SHP77 (cell line): ENCODE results near the gene USP31.
"Not testable (repeated sequence)": the region's sequence is repeated elsewhere in the genome, so short reads cannot be mapped to it uniquely, and the experiment has no call there.

Experiments used
- DNase-seq, 2 experiments: peaks; one replicate each; lab custom pipeline; 2025; lab: John Stamatoyannopoulos, UW

USP31 gene

DNA sequence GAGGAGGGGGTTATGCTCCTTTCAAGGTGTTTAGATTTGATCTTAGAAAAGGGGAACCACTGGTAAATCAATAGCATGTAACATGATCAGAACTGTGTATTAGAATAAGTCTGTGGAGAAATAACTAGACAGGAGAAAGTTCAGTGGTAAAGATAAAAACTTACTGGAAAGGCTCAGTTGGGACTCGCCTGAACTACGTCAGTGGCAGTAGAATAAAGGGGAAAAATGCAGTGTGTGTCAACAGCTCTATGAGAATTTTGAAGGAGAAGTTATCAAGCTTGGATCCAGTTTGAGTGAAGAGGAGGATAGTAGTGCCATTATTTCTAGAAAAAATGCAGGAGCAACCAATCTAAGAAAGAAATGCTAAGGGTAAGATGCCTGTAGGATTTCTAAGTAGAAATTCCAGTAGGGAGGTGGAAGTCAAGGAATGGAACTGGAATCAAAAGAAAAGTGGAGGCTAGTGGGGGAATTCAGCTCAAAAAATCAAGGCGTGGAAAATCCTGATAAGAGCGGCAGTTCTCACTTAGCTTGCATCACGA lies 48.2 kb downstream of the USP31 start:
- DNase-seq: no peak

DNA sequence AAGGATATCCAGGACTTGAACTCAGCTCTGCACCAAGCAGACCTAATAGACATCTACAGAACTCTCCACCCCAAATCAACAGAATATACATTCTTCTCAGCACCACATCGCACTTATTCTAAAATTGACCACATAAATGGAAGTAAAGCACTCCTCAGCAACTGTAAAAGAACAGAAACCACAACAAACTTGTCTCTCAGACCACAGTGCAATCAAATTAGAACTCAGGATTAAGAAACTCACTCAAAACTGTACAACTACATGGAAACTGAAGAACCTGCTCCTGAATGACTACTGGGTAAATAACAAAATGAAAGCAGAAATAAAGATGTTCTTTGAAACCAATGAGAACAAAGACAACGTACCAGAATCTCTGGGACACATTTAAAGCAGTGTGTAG lies 52.8 kb downstream of the USP31 start:
- not testable (repeated sequence) for DNase-seq

DNA sequence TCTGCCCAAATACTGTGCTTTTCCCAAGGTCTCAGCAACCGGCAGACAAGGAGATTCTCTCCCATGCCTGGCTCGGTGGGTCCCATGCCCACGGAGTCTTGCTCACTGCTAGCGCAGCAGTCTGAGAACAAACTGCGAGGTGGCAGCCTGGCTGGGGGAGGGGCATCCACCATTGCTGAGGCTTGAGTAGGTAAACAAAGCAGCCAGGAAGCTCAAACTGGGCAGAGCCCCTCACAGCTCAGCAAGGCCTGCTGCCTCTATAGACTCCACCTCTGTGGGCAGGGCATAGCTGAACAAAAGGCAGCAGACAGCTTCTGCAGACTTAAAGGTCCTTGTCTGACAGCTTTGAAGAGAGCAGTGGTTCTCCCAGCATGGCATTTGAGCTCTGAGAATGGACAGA lies 55.1 kb downstream of the USP31 start:
- not testable (repeated sequence) for DNase-seq

DNA sequence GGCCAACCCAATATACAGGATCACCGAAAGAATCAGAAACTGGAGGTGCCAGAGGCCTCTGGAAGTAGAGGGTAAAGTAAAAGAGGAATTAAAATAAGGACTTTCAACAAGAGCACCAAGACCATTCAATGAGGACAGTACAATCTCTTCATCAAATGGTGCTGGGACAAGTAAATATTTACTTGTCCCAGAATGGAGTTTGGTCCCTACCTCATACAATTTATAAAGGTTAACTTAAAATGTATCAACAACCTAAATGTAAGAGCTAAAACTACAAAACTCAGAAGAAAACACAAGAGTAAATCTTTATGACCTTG lies 56.5 kb downstream of the USP31 start:
- no peak for DNase-seq

DNA sequence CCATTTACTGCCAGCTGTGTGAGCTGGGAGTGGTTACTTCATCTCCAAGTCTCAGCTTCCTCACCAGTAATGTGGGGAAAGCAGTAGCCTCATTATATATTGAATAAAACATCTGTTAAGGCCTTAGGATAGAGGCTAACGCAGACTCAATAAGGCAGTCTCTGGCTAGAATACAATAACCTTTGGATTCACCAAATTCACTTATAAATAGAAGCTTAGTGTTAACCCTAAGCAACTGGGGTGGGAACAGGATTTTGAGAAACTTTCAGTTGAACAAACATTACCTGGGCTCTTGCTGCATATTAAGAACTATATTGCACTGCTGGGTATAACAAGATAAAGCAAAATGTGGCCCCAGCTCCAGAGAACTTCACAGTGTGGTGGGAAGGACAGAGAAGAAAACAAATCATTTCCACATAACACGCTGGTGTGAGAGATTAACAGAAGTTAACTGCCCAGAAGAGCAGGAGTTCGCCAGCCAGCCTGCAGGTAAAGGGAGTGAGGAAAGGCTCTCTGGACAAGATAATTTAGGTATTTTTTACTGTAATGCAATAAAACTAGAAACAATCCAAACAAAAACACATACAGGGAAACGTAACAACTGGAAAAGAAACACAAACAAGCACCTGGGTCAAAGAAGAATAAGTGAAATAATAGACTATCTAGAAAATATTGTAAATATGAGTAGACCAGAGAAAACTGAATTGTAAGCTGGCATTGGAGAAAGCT lies 57.0 kb downstream of the USP31 start:
- no peak for DNase-seq

DNA sequence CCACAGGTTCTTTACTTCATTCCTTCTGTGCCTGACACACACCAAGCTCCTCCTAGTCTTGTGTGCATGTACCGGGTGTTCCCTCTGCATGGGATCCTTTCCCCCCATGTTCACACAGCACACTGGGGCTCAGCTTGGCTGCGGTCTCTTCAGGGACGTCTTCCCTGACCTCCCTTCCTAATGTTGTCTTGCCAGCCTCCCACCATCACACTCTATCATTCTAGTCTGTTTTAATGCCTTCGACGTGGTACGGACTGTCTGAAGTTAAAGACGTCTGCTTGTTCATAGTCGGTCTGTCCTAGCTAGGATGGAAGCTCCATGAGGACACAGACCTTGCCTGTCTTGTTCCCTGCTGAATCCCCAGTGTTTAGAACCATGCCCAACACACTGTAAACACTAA lies 60.1 kb downstream of the USP31 start:
- no peak for DNase-seq

DNA sequence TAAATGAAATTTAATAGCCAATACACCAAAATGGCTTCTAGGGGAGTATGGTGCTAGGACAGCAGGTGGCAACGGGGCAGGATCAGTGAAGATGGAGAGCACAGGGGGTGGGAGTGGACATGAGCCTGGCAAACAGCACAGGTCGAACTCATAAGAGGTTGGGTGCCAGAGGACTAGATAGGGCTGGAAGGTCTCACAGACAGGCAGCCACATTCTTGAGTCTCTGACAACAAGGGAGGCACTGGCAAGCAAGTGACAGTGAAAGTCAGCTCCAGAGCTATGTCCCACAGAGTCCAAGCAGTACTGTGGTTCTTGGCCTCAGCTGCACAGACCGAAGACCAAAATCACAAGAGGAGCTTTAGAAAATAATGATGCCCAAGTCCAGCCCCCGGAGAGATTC lies 61.2 kb downstream of the USP31 start:
- DNase-seq: no peak

DNA sequence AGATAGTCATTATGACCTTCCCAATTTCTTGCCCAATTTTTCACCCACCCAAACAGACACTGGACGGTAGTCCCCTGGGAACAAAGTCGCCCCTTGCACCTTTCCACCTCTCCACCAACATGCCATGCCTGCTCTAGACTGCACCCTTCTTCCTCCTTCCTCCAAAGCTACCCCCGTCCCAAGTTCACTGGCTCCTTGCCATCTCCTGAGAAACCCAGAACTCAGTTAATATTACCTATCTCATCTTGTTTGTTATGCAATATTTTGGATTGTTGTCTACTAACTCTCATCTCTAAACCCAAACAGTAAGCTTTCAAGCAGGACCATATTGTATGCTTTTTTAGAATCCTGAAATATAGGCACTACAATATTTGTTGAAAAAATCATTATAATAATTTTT lies 63.3 kb downstream of the USP31 start:
- DNase-seq: no peak

DNA sequence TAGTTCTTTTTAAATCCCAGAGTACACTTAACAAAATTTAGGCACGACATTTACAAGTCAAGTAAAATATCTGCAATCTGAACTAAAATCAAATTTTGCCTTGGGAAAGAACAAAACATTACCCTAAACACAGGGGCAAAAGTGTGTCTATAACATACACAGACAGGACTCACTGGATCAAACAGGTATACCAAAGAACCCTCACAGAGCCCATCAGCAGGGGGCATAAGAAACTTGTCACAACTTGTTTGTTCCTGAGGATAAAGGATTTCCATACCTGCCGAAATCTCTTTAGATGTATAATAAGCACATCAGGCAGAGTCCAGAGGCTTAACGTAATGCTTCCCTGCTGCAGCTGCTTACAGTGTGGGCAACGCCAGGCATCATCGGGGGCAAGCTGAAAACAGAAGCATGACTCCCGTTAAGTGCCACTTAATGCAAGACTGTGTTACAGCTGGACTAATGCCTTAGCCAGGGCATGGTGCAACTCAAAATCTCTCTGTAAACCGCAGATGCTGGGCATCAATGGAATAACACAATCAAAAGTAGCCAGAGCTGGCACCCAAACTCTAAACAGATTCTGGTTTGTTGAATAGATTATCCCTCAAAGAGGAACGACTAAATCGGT lies 67.0 kb downstream of the USP31 start:
- DNase-seq: no peak

DNA sequence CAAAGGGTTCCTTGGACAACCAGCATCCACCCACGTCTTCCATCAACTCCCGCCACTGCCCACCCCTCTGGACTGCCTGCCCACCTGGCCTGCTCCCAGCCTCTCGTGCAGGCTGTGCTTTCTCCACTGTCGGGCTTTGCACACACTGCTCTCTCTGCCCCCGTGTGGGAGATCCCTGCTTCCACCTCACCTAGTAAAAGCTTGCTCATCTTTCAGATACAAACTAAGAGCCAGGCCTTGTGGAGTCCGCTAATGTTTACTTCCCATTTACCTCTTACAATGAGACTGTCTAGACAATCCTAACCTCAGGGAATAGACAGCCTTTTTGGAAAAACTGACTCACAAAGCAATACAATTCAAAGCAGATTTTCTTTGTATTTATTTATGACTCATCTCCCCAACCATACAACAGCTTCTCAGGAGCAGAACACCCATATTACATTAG lies 67.6 kb downstream of the USP31 start:
- no peak for DNase-seq

DNA sequence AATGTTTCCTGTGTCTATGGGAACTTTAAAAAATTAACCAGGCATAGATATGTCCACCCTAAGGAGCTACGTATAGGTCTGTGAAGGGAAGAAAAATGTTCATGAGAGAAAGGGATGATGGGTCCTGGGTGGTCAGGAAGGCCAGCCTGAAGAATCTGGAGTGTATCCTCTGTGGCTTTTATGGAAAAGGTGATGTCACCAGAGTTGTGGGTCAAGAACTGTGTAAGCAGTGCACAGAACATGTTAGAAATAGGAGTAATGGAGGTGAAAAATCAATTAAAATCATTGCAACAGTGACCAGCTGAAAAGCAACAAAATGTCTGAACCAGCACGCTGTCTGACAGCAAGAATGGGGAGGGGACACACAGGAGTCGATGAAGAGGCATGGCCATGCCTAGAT lies 68.5 kb downstream of the USP31 start:
- DNase-seq: no peak

DNA sequence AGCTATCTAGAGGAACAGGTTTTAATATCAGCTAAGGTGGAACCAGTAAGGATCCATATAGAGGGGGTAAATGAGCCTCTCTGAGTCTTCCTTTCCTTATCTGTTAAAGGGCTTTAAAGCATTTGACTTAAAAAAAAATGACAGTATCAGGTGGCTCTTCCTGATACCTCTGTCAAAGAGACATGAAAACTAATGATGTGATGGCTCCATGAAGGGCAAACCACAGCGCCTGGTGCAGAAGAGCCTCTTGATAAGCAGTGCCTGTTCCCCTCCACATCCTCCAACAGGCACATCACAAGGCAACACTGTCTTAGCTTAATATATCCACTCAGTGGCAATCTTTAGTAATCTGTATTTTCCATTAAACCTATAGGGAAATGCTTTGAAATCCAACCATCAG lies 68.9 kb downstream of the USP31 start:
- DNase-seq: no peak

DNA sequence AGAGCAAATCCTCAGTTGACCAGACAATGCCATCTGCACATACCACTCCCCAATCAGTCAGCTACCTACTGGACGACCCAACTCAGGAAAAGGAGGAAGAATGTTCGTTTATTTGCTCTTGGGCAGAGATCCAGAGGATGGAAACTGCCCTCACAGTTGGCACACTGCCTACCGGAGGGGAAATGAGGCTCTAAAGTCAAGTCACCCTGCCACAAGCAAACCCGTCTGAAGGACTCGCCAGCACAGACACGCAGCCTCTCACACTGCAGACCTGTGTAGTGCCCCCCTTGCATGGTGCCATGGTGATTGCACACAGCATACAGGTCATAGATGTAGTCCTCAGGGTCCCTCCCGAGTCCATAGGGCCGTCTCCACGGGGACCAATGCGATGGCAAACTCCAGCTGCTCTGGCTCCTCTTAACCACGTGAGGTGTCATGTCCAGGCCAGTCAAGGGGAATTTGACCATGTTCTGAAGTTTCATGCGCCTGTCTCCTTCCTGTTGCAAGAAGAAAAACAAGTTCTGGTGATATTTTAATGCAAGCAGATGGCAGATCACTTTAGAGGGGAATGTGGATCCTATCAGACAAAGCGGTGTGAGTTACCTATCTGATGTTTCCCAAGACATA lies 69.5 kb downstream of the USP31 start:
- peak; percentile 50 to 54 for DNase-seq

DNA sequence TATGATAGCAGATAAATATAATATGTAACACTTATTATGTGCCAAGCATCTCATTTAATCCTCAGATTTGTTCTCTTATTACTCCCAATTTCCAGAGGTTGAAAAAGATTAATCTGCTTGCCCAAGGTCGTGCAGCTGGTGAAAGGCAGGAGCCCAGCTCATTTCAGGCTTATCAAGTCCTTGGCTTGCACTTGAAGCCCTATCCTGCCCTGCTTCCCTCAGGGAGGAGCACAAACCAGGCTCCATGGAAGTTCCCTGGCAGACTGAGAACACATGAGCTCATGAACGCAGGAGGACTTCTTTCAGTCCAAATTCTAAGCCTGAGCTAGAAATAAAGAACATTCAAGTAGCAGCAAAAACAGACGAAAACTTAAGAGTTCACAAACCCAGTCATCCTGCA lies 74.8 kb downstream of the USP31 start:
- DNase-seq: no peak

DNA sequence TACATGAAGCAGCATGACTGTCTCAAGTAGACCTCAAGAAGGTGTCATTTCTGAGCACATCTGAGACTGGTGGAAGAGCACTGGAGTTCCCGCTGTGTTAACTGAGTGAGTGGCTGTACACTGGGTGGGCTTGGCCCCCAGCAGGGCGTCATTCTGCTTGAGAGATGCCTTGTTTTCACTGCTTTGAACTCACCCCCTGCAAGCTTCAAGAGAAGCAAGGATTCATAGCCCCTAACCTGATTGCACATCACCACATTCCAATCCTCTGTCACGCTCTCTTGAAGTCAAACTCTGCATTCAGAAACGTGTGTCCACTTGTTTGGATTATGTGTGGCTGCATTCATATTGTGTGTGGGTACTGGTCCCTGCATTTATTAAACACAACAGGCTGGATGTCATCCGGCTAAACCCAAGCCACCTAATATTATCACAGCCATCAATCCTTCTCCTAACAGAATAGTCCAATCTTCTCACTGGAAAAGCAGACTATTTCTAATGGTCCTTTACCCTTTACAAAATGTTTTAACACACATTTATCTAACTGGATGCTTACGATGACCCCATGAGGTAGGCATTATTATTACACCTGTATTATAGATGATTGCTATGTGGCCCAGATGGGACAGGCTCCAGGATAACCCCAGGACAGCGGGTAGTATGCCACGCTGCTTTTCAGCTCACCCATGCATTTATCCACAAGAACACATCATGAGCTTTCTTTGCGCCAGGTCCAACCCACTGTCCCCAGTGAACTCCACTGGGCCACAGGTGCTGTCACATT lies 76.3 kb downstream of the USP31 start:
- DNase-seq: no peak

DNA sequence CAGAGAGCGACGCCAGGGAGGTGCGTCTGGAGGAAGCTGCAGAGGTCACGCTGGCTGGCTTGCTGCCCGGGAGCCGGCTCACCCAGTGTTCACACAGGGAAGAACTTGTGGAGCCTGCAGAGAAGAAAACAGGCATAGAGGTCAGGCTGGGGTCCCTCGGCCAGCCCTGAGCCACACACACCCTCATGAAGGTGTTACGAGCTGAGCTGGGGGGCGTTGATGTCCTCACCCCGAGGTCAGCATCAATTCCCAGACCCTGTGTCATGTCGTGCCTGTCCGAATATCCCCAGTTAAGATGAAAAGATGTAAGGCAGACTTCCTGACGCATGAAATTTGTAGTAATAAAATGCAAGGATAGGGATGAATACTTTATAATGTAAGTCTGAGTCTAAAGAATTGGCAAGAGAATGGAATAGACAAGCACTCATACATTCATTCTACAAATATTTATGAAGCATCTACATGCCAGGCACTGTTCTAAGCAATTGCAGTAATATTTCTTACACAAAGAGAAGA lies 77.1 kb downstream of the USP31 start:
- DNase-seq: no peak

DNA sequence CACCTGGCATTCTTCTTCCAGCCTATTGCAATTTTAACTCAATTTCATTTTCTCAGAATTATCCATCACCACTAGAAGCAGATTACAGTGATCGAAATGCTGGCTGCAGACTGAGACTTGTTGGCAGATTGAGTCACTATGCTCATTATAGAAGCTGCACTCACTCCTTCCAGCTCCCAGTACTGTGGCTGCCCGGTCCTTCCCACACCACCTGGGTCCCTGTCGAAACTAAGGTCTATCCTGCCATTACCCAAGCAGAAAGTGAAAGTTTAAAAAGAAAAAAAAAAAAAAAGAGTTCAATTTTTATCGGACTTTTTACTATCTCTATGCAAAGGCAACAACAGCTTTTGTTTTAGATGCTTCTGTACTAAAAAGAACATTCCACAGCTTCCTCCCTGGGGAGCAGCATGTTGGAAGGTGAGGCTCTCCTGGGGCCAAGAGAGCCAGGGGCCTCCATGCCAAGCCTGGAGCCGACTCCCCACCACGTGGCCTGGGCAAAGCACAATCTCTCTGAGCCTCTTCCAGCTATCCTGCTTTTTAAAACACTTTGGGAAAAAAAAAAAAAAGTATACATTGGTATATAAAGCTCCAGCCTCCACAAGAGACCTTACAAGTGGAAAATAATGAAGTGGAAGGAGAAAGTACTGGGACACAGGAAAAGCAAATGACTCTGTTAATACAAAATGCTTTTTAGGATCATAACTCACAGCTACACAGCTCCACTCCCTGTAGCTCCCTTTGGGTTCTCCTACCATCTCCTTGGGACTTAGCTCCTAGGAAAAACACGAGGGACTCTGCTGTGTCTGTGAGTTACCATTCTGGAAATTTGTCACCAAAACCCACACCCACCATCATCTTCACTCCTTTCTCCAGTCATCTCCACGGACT lies 77.8 kb downstream of the USP31 start:
- DNase-seq: no peak

DNA sequence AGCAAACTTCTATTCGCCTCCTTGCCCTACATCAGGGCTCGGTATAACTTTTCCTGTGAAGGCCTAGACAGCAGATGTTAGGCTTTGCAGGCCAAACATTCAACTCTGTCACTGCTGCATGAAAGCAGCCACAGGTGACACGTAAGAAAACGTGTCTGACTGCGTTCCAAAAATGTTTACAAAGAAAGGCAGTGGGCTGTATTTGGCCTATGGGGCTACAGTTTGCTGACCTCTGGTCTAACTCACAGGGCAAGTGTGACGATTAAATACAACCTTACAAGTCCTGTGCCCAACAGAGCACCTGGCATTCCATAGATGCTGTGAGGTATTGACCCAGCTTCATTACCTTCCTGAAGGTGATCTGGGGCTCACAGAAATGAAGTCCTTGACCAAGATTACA lies 79.4 kb downstream of the USP31 start:
- no peak for DNase-seq

DNA sequence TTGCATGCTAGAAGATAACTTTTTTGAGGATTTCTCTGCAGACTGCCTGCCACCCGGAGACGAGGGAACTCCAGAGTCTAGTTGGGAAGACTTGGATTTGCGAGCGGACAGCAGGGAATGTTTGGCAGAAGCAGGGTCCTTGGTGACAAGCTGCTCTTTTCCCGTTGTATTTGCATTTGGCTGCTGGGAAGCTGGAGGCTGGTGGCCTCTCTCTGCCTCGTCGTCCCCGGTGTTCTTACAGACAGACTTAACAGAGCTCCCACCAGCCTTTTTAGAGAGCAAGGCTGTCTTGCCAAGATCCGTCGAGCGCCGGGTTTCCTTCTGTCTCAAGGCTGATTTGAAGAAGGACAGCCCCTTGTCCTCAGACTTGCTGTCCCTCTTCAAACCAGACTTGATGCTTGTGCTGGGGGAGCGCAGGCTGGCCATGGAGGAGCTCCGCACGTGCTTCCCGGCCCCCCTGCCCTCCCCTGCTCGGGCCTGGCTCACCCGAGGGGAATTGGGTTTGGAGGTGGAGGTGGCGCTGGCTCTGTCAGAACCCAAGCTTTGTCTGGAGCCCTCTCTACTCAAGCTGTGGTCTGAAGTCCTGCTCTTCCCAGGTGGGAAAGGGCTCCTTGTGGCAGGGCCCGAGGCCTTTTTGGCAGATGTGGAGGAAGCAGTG lies 81.0 kb downstream of the USP31 start:
- no peak for DNase-seq

DNA sequence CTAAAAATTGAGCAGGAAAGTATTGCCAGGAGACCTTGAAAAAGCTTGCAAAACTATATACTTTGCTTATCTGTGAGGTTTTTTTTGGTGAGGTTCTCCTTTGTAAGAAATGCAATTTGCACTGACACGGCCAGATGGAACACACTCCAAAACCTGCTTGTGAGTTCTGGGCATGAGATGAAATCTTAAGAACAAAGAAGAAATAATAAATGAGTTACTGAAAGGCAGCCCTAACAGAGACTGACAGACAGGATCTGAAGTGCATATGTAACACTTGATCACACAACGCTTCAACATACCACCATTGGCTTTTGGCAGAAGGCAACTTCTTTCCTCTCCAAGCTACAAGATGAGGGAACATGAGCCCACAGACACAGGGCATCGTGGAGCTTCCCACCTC lies 82.6 kb downstream of the USP31 start:
- no peak for DNase-seq

DNA sequence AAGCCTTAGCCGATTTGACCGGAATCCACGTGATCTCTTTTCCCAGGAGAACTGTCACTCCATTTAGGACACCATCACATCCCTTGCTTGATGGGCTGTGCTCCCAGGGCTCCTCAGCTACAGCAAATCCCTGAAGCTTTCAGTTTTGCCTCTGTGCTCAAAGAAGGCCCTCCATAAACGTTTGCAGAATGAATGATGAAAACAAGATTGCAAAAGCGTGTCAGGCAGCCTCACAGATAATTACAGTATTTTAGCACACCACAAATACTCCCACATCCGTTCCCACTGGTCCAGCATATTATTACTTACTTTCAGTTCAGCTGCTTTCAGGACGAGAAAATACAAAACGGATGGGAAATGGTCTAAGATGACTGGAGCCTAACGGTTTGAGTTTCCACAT lies 84.6 kb downstream of the USP31 start:
- DNase-seq: no peak
